Measurements from ENCODE around the gene DNM3. TPM values are rescaled to one million over a fixed set of nuclear protein-coding genes. Genes with fewer than 3 reads are reported as not detected.

Gene DNM3
- total RNA-seq, 1 donor from 2014 or later: 2.1 TPM

GRCh38 chr1:171953835-171954234 lies 112.5 kb downstream of the DNM3 start:
- Mint-ChIP-seq H3K36me3 (ENCODE audit: low read depth) (no peaks in the 10 kb centered on the region), H3K4me1 (no peaks in the 10 kb centered on the region), H3K4me3 (no peak overlapping the region), H3K27me3 (no peaks in the 10 kb centered on the region), H3K9me3 (no peaks in the 10 kb centered on the region), H3K27ac (no peak overlapping the region)
- DNase-seq (no peak), ATAC-seq (ENCODE audit: low read depth) (no peak)
- TF ChIP-seq CTCF (IDR thresholded peaks at IDR 0.05): no peak
- intact Hi-C loops (cut with micrococcal nuclease): no loop called here
- CTCF ChIA-PET: no interaction called here
- POLR2A ChIA-PET: no interaction called here

DNA sequence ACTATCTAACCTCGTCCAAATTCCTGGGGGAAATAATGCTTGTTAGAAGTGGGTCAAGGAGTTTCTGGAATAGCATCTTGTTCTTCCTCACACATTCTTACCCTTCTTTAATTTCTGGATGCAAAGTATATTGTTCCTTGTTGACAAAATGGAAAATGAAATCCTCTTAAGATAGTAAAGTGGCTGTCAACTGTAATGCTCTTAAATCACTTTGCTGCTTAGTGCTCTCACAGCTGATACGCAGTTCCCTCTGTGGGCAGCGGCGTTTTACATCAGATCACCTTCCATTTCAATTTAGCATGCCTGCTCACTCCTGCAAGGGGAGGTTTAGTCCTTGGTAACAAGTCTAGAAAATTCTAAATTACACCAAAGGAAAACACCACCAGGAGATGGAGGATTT lies 113.1 kb downstream of the DNM3 start:
- CTCF ChIA-PET: no interaction called here
- H3K9me3 Mint-ChIP-seq: no peaks in the 10 kb centered on the region
- POLR2A ChIA-PET: no interaction called here
- no peak overlapping the region for H3K4me3 Mint-ChIP-seq
- no peak for TF ChIP-seq CTCF (IDR thresholded peaks at IDR 0.05)
- H3K36me3 Mint-ChIP-seq (ENCODE audit: low read depth): no peaks in the 10 kb centered on the region
- H3K4me1 Mint-ChIP-seq: no peaks in the 10 kb centered on the region
- H3K27me3 Mint-ChIP-seq: no peaks in the 10 kb centered on the region
- ATAC-seq (ENCODE audit: low read depth) (no peak), DNase-seq (no peak)
- no peak overlapping the region for H3K27ac Mint-ChIP-seq
- intact Hi-C loops (cut with micrococcal nuclease): no loop called here

DNA sequence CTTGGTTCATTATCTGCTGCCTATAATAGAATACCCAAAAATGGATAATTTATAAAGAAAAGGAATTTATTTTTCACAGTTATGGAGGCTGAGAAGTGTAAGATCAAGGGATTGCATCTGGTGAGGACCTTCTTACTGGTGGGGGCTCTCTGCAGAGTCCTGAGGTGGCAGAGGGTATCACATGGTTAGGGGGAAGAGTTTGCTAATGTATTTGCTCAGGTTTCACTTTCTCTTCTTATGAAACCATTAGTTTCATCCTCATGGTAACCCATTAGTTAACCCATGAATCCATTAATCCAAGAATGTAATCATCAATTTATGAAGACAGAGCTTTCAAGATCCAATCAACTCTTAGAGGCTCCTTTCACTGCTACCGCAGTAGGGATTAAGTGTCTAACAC lies 120.6 kb downstream of the DNM3 start:
- intact Hi-C loops (cut with micrococcal nuclease): no loop called here
- no peaks in the 10 kb centered on the region for H3K4me1 Mint-ChIP-seq
- no peak for ATAC-seq (ENCODE audit: low read depth)
- no peak overlapping the region for H3K4me3 Mint-ChIP-seq
- no peak for TF ChIP-seq CTCF (IDR thresholded peaks at IDR 0.05)
- H3K36me3 Mint-ChIP-seq (ENCODE audit: low read depth): no peaks in the 10 kb centered on the region
- DNase-seq: no peak
- ChIA-PET CTCF (no interaction called here), POLR2A (no interaction called here)
- H3K27me3 Mint-ChIP-seq: no peaks in the 10 kb centered on the region
- H3K9me3 Mint-ChIP-seq: no peaks in the 10 kb centered on the region
- H3K27ac Mint-ChIP-seq: no peak overlapping the region

GRCh38 chr1:171963762-171964161 lies 122.5 kb downstream of the DNM3 start:
- ChIA-PET POLR2A (no interaction called here), CTCF (no interaction called here)

DNA sequence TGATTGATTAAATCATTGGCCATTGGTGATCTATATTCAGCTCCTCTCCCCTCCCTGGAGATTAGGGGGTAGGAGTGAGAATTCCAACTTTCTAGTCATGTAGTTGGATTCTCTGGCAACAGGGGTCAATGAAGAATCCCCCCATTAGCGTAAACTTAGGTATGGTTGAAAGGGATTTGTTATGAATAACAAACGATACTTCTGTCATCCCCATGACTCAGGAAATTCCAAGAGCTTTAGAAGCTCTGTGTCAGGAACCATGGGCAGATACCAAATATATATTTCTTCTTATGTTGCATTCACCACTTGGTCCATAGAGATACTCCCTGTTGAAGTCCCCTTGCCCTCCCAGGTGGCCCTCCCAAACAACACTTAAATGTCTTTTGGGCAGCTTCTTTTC lies 124.5 kb downstream of the DNM3 start:
- DNase-seq (no peak), ATAC-seq (ENCODE audit: low read depth) (no peak)
- Mint-ChIP-seq H3K27me3 (no peaks in the 10 kb centered on the region), H3K27ac (no peak overlapping the region), H3K4me3 (no peak overlapping the region), H3K4me1 (no peaks in the 10 kb centered on the region), H3K36me3 (ENCODE audit: low read depth) (no peaks in the 10 kb centered on the region), H3K9me3 (no peaks in the 10 kb centered on the region)
- TF ChIP-seq CTCF (IDR thresholded peaks at IDR 0.05): no peak
- POLR2A ChIA-PET: no interaction called here
- CTCF ChIA-PET: no interaction called here
- intact Hi-C loops (cut with micrococcal nuclease): no loop called here

More at GRCh38 chr1:171963762-171964161, 122.5 kb downstream of the DNM3 start:
- Mint-ChIP-seq H3K4me1 (no peaks in the 10 kb centered on the region), H3K4me3 (no peak overlapping the region), H3K36me3 (ENCODE audit: low read depth) (no peaks in the 10 kb centered on the region), H3K9me3 (no peaks in the 10 kb centered on the region), H3K27ac (no peak overlapping the region), H3K27me3 (no peaks in the 10 kb centered on the region)
- intact Hi-C loops (cut with micrococcal nuclease): no loop called here
- no peak for TF ChIP-seq CTCF (IDR thresholded peaks at IDR 0.05)
- ATAC-seq (ENCODE audit: low read depth) (no peak), DNase-seq (no peak)
